Fibroblast of mammary gland (primary cell): ENCODE results near the gene CT55.
"Not testable (repeated sequence)": the region's sequence is repeated elsewhere in the genome, so short reads cannot be mapped to it uniquely, and the experiment has no call there.

Source experiments
- DNase-seq: peaks from one replicate; pipeline ENCODE4 v3.0.0-alpha.2; 2010; ENCODE audit warnings: low read depth
- H3K4me3 ChIP-seq: 2 replicates; pipeline ENCODE4 v1.5.1; 2011; ENCODE audit warnings: low read depth, mild to moderate bottlenecking, low read length, moderate library complexity; ENCODE audit not compliant: control insufficient read depth
- TF ChIP-seq, protein P1 (sequence below): conservative IDR thresholded peaks from 2 replicates; pipeline ENCODE4 v1.5.1; 2011; ENCODE audit warnings: low read depth, low read length, inconsistent platforms; ENCODE audit not compliant: control insufficient read depth, insufficient read depth

The CT55 gene, protein sequence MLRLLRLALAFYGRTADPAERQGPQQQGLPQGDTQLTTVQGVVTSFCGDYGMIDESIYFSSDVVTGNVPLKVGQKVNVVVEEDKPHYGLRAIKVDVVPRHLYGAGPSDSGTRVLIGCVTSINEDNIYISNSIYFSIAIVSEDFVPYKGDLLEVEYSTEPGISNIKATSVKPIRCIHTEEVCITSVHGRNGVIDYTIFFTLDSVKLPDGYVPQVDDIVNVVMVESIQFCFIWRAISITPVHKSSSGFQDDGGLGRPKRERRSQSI

DNA sequence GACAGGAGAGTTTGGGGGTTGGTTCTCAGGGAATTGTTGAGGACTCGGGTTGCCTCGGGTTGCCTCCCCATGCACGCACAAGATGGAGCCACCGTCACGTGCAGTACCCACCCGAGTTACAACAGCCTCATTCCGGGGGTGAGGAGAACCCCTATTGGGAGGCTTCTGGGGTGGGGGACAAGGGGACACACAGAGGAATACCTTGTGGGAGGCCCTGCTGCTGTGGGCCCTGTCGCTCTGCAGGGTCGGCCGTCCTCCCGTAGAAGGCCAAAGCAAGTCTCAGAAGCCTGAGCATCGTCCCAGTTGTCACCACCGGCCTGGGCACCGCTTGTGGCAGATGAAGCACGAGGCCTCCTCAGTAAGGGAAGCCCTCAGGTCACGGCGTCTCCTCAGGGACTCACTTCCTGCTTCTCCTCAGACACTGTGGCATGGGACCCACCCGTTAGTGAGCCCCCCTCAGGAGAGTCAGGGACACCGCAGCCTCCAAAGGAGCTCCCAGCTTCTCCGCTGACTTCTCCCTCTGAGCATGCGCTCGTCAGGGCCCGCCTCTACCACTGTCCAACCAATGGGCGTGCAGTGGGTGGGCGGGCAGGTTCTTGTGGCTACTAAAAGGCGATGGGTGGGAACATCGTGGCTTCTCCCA, at the start of gene CT55:
Gene CT55, minus strand, starts transcription at position 522 of the 643 bp plus-strand sequence. Its CDS starts 227 bp downstream, at position 295.
- TF ChIP-seq, protein P1, sequence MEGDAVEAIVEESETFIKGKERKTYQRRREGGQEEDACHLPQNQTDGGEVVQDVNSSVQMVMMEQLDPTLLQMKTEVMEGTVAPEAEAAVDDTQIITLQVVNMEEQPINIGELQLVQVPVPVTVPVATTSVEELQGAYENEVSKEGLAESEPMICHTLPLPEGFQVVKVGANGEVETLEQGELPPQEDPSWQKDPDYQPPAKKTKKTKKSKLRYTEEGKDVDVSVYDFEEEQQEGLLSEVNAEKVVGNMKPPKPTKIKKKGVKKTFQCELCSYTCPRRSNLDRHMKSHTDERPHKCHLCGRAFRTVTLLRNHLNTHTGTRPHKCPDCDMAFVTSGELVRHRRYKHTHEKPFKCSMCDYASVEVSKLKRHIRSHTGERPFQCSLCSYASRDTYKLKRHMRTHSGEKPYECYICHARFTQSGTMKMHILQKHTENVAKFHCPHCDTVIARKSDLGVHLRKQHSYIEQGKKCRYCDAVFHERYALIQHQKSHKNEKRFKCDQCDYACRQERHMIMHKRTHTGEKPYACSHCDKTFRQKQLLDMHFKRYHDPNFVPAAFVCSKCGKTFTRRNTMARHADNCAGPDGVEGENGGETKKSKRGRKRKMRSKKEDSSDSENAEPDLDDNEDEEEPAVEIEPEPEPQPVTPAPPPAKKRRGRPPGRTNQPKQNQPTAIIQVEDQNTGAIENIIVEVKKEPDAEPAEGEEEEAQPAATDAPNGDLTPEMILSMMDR = no peak
- H3K4me3 ChIP-seq = no peak within 1 kb of the TSS
- no peak for DNase-seq

DNA sequence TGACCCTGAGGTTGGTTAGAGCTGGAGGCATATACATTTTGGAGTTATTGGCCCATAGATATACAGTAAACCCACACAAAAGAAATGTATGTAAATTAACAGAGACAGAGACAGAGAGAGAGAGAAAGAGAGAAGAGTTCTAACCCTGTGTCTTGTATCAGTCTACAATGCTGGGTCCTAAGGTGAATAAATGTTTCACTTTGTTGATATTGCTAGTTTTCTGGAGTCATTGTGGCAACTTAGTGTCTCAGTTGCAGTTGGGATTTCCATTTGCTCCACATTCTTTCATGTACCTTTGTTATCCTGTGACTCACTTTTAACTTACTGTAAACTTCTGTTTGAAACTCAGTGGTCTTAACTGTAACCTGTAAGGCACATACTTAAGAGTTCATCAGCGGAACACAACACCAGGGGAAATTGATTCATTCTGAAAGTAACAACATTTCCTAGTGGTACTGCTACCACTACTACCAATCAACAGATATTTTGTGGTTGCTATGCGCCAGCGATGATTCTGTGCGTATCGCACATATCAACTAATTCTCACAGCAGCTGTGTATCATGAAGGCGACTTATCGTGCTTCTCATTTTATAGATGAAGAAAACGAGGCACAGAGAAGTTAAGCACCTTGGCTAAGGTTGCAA, 42.1 kb upstream of the CT55 start:
- no peak overlapping the region for H3K4me3 ChIP-seq
- TF ChIP-seq, protein P1 = no peak
- no peak for DNase-seq

DNA sequence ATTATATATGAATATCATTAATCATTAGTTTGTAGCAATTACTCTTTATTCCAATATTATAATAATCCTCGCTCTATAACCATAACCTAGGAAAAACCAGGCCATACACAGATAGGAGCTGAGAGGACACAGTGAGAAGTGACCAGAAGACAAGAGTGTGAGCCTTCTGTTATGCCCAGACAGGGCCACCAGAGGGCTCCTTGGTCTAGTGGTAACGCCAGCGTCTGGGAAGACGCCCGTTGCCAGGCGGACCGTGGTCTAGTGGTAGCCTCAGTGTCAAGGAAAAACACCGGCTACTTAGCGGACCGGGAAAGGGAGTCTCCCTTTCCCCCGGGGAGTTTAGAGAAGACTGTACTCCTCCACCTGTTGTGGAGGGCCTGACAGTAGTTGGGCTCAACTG, 35.2 kb upstream of the CT55 start:
- TF ChIP-seq, protein P1 = peak; percentile 22
- DNase-seq = peak; percentile 2
- H3K4me3 ChIP-seq = not testable (repeated sequence)

DNA sequence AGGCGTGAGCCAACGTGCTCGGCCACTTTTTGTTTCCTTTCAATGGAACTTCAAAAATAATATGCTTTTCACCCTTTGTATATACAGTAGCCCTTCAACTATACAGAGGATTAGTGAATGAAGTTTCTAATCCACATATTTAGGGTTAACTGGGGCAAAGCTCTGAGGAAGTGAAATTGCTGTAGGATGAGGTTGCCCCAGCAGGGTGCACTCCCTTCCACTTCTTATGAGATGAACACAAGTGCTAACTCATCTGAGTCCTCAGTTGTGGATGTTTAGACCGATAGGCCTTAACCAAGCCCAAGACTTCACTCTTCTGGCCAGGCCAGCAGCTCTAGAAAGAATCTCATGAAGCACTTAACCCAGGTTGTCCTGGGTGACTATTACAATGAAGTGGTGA, 29.1 kb upstream of the CT55 start:
- no peak for DNase-seq

DNA sequence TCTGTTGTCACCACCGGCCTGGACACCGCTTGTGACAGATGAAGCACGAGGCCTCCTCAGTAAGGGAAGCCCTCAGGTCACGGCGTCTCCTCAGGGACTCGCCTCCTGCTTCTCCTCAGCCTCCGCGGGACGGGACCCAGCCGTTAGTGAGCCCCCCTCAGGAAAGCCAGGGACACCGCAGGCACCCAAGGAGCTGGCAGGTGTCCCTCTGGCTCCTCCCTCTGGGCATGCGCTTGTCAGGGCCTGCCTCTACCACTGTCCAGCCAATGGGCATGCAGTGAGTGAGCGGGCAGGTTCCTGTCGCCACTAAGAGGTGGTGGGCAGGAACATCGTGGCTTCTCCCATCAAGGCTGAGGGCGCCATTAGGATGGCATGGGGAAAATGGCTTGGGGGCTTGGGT, 23.5 kb upstream of the CT55 start:
- TF ChIP-seq, protein P1 = no peak
- DNase-seq = no peak
- no peak overlapping the region for H3K4me3 ChIP-seq

More for the DNA sequence above, 29.1 kb upstream of the CT55 start:
- no peak overlapping the region for H3K4me3 ChIP-seq
- TF ChIP-seq, protein P1 = no peak

DNA sequence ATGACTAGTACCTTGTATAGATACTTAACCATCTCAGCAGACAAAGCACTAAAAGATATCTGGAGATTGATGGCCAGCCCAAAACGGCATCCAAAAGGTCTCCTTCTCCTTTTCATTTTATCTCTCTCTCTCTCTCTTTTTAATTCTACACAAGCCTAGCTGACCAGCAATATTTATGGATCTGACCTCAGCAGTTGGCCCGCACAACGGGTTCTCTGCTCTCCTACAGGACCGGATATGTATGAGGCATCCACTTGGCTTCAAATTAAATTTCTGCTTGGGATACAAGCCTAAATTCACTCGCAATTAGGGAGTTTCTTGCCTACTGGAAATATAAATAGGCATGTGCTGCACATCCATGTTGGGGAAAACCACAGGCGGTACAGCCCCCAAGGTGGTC, 22.5 kb upstream of the CT55 start:
- DNase-seq = no peak
- TF ChIP-seq, protein P1 = no peak
- H3K4me3 ChIP-seq = no peak overlapping the region
